ENCODE measurements around the gene NDUFA1.
"Not testable (repeated sequence)": the region's sequence is repeated elsewhere in the genome, so short reads cannot be mapped to it uniquely, and the experiment has no call there.

The NDUFA1 gene

GRCh38 chrX:119871599-119872395 lies at the start of gene NDUFA1, which contains the start of gene RNF113A:
Gene NDUFA1 (plus strand): TSS chrX:119871832. CDS start chrX:119871912, 80 bp downstream.
Gene RNF113A (minus strand): TSS chrX:119871733. CDS start chrX:119871613, 120 bp downstream.
- DNase-seq (ENCODE audit: low read depth in 2 of 2), result peak; percentile 68 to 72

- not testable (repeated sequence) for DNase-seq (ENCODE audit: low read depth in 2 of 2)
These were observed 47.4 kb upstream of the NDUFA1 start for GRCh38 chrX:119824221-119824620.

GRCh38 chrX:119826399-119826959 lies 45.2 kb upstream of the NDUFA1 start:
- no peak for DNase-seq (ENCODE audit: low read depth in 2 of 2)

GRCh38 chrX:119828446-119828845 lies 43.2 kb upstream of the NDUFA1 start:
- no peak for DNase-seq (ENCODE audit: low read depth in 2 of 2)

- no peak for DNase-seq (ENCODE audit: low read depth in 2 of 2)
These were observed 37.7 kb upstream of the NDUFA1 start for GRCh38 chrX:119833905-119834304.

GRCh38 chrX:119852382-119853353 lies 19.0 kb upstream of the NDUFA1 start, which contains the start of gene UPF3B:
Gene UPF3B (minus strand): TSS chrX:119852963. CDS start chrX:119852928, 35 bp downstream.
- peak; percentile 87 to 89 for DNase-seq (ENCODE audit: low read depth in 2 of 2)

- no peak for DNase-seq (ENCODE audit: low read depth in 2 of 2)
These were observed 18.2 kb upstream of the NDUFA1 start for GRCh38 chrX:119853444-119853843.

- no peak for DNase-seq (ENCODE audit: low read depth in 2 of 2)
These were observed 953 bp upstream of the NDUFA1 start for GRCh38 chrX:119870626-119871131.

- no peak for DNase-seq (ENCODE audit: low read depth in 2 of 2)
These were observed 410 bp upstream of the NDUFA1 start for GRCh38 chrX:119871245-119871598.

- DNase-seq (ENCODE audit: low read depth in 2 of 2), result no peak
These were observed 7.1 kb downstream of the NDUFA1 start for GRCh38 chrX:119878740-119879139.

GRCh38 chrX:119880076-119880475 lies 8.4 kb downstream of the NDUFA1 start:
- DNase-seq (ENCODE audit: low read depth in 2 of 2), result no peak

GRCh38 chrX:119880552-119881437 lies 9.2 kb downstream of the NDUFA1 start:
- no peak for DNase-seq (ENCODE audit: low read depth in 2 of 2)

- no peak for DNase-seq (ENCODE audit: low read depth in 2 of 2)
These were observed 14.2 kb downstream of the NDUFA1 start for GRCh38 chrX:119885554-119886428.

GRCh38 chrX:119887721-119888425 lies 16.2 kb downstream of the NDUFA1 start:
- DNase-seq (ENCODE audit: low read depth in 2 of 2), result peak in 1 of 2 donors; percentile 22

GRCh38 chrX:119890626-119891025 lies 19.0 kb downstream of the NDUFA1 start:
- DNase-seq (ENCODE audit: low read depth in 2 of 2), result not testable (repeated sequence)

GRCh38 chrX:119891961-119892692 lies 20.5 kb downstream of the NDUFA1 start:
- DNase-seq (ENCODE audit: low read depth in 2 of 2), result not testable (repeated sequence)

GRCh38 chrX:119895843-119896326 lies 24.3 kb downstream of the NDUFA1 start, which contains the start of gene AKAP14:
Gene AKAP14 (plus strand): TSS chrX:119895893. CDS start chrX:119903224, 7,331 bp downstream.
- no peak for DNase-seq (ENCODE audit: low read depth in 2 of 2)

GRCh38 chrX:119899125-119899524 lies 27.5 kb downstream of the NDUFA1 start:
- DNase-seq (ENCODE audit: low read depth in 2 of 2), result no peak
